Measurements from ENCODE around the gene PPP6R2.

DNA sequence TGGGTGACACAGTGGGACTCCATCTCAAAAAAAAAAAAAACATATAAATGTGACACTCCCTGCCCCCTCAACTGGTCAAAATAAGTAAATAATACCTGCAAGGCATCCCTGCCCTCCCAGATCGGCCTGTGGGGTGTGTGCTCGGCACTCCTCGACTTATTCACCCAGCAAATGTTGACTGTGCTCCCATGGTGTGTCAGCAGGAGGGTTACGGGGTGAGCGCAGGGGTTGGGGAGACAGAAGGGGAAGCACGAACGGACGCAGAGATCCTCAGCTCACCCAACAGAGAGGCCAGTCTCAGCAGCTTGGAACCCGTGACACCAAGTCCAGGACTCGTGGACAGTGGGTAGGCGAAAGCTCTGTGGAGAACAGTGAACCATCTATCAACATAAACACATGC lies 136.6 kb downstream of the PPP6R2 start:
- TF ChIP-seq MYC (IDR thresholded peaks at IDR 0.05; ENCODE audit: low read depth, low read length), result no peak
- TF ChIP-seq, protein P1, sequence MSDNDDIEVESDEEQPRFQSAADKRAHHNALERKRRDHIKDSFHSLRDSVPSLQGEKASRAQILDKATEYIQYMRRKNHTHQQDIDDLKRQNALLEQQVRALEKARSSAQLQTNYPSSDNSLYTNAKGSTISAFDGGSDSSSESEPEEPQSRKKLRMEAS (IDR thresholded peaks at IDR 0.05; ENCODE audit: low read depth, low read length), result no peak
- no peak for TF ChIP-seq POLR2A (IDR thresholded peaks at IDR 0.05; ENCODE audit: extremely low read depth, insufficient read length)

All from NB4 (cell line).